Purkinje cell (primary cell): ENCODE results near the gene RANGAP1. TPM values are rescaled to one million over a fixed set of nuclear protein-coding genes. Genes with fewer than 3 reads are reported as not detected.

Experiments used
- polyA plus RNA-seq: library from polyadenylated mRNA; unstranded; fragments of >200 nt; fragmentation: Nextera tagmentation; gene quantifications from 2 replicates; pipeline ENCODE4 v1.2.1, GENCODE V29; 2014

The RANGAP1 gene
- polyA plus RNA-seq: 2.4 and 8.7 TPM in 2 replicates

GRCh38 chr22:41285820-41286638 is at the start of gene RANGAP1:
Gene RANGAP1, minus strand, starts transcription at chr22:41286187. Its CDS starts 5,143 bp downstream, at chr22:41281044.

GRCh38 chr22:41301085-41302020 is 15.4 kb upstream of the RANGAP1 start, which contains the start of gene ZC3H7B:
Gene ZC3H7B, plus strand, starts transcription at chr22:41301525. Its CDS starts 19,136 bp downstream, at chr22:41320661.

GRCh38 chr22:41240377-41241132 is 45.4 kb downstream of the RANGAP1 start, which contains the start of gene CHADL:
Gene CHADL, minus strand, starts transcription at chr22:41240931. Its CDS starts 50 bp downstream, at chr22:41240881.

GRCh38 chr22:41204992-41205900 is 80.7 kb downstream of the RANGAP1 start, which contains the start of gene L3MBTL2:
Gene L3MBTL2, plus strand, starts transcription at chr22:41205312. Its CDS starts 51 bp downstream, at chr22:41205363.

Other genes starting within 250 kb of the RANGAP1 start
- 9.7 and 13.3 TPM in 2 replicates for gene EP300, start 193.6 kb downstream of the RANGAP1 start, polyA plus RNA-seq
- gene L3MBTL2, start 80.9 kb downstream of the RANGAP1 start, polyA plus RNA-seq: 5.7 and 6.4 TPM in 2 replicates
- gene CHADL, start 45.3 kb downstream of the RANGAP1 start, polyA plus RNA-seq: 0.28 and 0.65 TPM in 2 replicates
- 0.20 and 0.35 TPM in 2 replicates for gene ZC3H7B, start 15.3 kb upstream of the RANGAP1 start, polyA plus RNA-seq
- gene TEF, start 95.8 kb upstream of the RANGAP1 start, polyA plus RNA-seq: 1.9 and 3.8 TPM in 2 replicates
- 2.6 and 3.0 TPM in 2 replicates for gene TOB2, start 160.6 kb upstream of the RANGAP1 start, polyA plus RNA-seq
- 1.5 and 9.5 TPM in 2 replicates for gene PHF5A, start 182.5 kb upstream of the RANGAP1 start, polyA plus RNA-seq
- 26.3 and 29.0 TPM in 2 replicates for gene ACO2, start 182.9 kb upstream of the RANGAP1 start, polyA plus RNA-seq